H9 (cell line): ENCODE data around the gene DUSP10. TPM values are rescaled to one million over a fixed set of nuclear protein-coding genes. Genes with fewer than 3 reads are reported as not detected.

ENCODE experiments used
- DNase-seq: peaks from one replicate; pipeline ENCODE4 v3.0.0-alpha.2; 2017
- H2AFZ ChIP-seq: one replicate; pipeline ENCODE4 v1.6.1; 2013; ENCODE audit warnings: mild to moderate bottlenecking, low read length, control low read depth, moderate library complexity
- H2AK5ac ChIP-seq: 2 replicates; pipeline ENCODE4 v1.6.1; 2013; ENCODE audit warnings: low read length, control low read depth, mixed read lengths; ENCODE audit not compliant: insufficient read length
- H2BK120ac ChIP-seq: one replicate; pipeline ENCODE4 v1.6.1; 2013; ENCODE audit warnings: low read depth, mild to moderate bottlenecking, low read length, control low read depth, inconsistent platforms; ENCODE audit not compliant: poor library complexity, severe bottlenecking
- H2BK12ac ChIP-seq: 2 replicates; pipeline ENCODE4 v1.6.1; 2013; ENCODE audit warnings: low read length, control low read depth, mixed read lengths, low read depth; ENCODE audit not compliant: insufficient read length
- H2BK15ac ChIP-seq: 2 replicates; pipeline ENCODE4 v1.6.1; 2013; ENCODE audit warnings: low read depth, low read length, control low read depth
- H2BK20ac ChIP-seq: one replicate; pipeline ENCODE4 v1.6.1; 2013; ENCODE audit warnings: low read depth, mild to moderate bottlenecking, low read length, control low read depth, inconsistent platforms; ENCODE audit not compliant: poor library complexity, severe bottlenecking
- H2BK5ac ChIP-seq: 2 replicates; pipeline ENCODE4 v1.6.1; 2013; ENCODE audit warnings: low read length, control low read depth, mixed read lengths; ENCODE audit not compliant: insufficient read length
- H3K14ac ChIP-seq: 2 replicates; pipeline ENCODE4 v1.6.1; 2013; ENCODE audit warnings: low read length, control low read depth; ENCODE audit not compliant: insufficient read depth
- H3K18ac ChIP-seq: 2 replicates; pipeline ENCODE4 v1.6.1; 2013; ENCODE audit warnings: low read depth, mild to moderate bottlenecking, mixed read lengths, low read length, control low read depth; ENCODE audit not compliant: insufficient read length
- H3K23ac ChIP-seq: 2 replicates; pipeline ENCODE4 v1.6.1; 2013; ENCODE audit warnings: low read length, control low read depth, mixed read lengths, low read depth; ENCODE audit not compliant: insufficient read length
- H3K23me2 ChIP-seq: 2 replicates; pipeline ENCODE4 v1.6.1; 2013; ENCODE audit warnings: low read depth, mild to moderate bottlenecking, mixed read lengths, low read length, control low read depth; ENCODE audit not compliant: insufficient read length, poor library complexity, severe bottlenecking
- H3K27ac ChIP-seq: 2 replicates; pipeline ENCODE4 v1.5.1; 2013; ENCODE audit warnings: low read length, control low read depth, mixed read lengths, low read depth; ENCODE audit not compliant: insufficient read length
- H3K27me3 ChIP-seq: 2 replicates; pipeline ENCODE4 v1.6.1; 2013; ENCODE audit warnings: low read length, control low read depth, inconsistent platforms; ENCODE audit not compliant: insufficient read depth
- H3K4ac ChIP-seq: 2 replicates; pipeline ENCODE4 v1.6.1; 2013; ENCODE audit warnings: low read depth, mild to moderate bottlenecking, control low read depth, inconsistent platforms, low read length, moderate library complexity
- H3K4me1 ChIP-seq: 2 replicates; pipeline ENCODE4 v1.6.1; 2013; ENCODE audit warnings: low read length, control low read depth, inconsistent platforms; ENCODE audit not compliant: insufficient read depth
- H3K4me2 ChIP-seq: 2 replicates; pipeline ENCODE4 v1.6.1; 2013; ENCODE audit warnings: low read length, control low read depth, mixed read lengths; ENCODE audit not compliant: insufficient read length, insufficient read depth
- H3K56ac ChIP-seq: 2 replicates; pipeline ENCODE4 v1.6.1; 2013; ENCODE audit warnings: low read depth, mild to moderate bottlenecking, mixed read lengths, low read length, control low read depth; ENCODE audit not compliant: insufficient read length
- H3K79me1 ChIP-seq: 2 replicates; pipeline ENCODE4 v1.6.1; 2013; ENCODE audit warnings: low read depth, mild to moderate bottlenecking, moderate library complexity, low read length, control low read depth, inconsistent platforms; ENCODE audit not compliant: insufficient read depth, poor library complexity, severe bottlenecking
- H3K79me2 ChIP-seq: 2 replicates; pipeline ENCODE4 v1.6.1; 2013; ENCODE audit warnings: low read length, control low read depth, inconsistent platforms; ENCODE audit not compliant: insufficient read depth
- H3K9ac ChIP-seq: 2 replicates; pipeline ENCODE4 v1.6.1; 2013; ENCODE audit warnings: low read length, control low read depth, mixed read lengths; ENCODE audit not compliant: insufficient read length; ENCODE audit errors: extremely low read depth
- H3K9me3 ChIP-seq: one replicate; pipeline ENCODE4 v1.6.1; 2013; ENCODE audit warnings: low read depth, low read length, inconsistent platforms; ENCODE audit not compliant: control insufficient read depth
- H3T11ph ChIP-seq: one replicate; pipeline ENCODE4 v1.6.1; 2013; ENCODE audit warnings: mild to moderate bottlenecking, low read length, control low read depth, inconsistent platforms
- H4K20me1 ChIP-seq: one replicate; pipeline ENCODE4 v1.6.1; 2013; ENCODE audit not compliant: control insufficient read depth, insufficient read length, insufficient read depth
- H4K5ac ChIP-seq: 2 replicates; pipeline ENCODE4 v1.6.1; 2013; ENCODE audit warnings: low read depth, mild to moderate bottlenecking, mixed read lengths, low read length, control low read depth; ENCODE audit not compliant: insufficient read length
- H4K8ac ChIP-seq: replicated peaks from 2 replicates; pipeline ENCODE4 v1.6.1; 2013; ENCODE audit warnings: low read length, control low read depth, mixed read lengths, low read depth; ENCODE audit not compliant: insufficient read length
- H4K91ac ChIP-seq: 2 replicates; pipeline ENCODE4 v1.6.1; 2013; ENCODE audit warnings: low read depth, mild to moderate bottlenecking, moderate library complexity, mixed read lengths, low read length, control low read depth; ENCODE audit not compliant: insufficient read length
- H3K27ac Mint-ChIP-seq, 3 experiments: 2 replicates in 2 of 3; 3 replicates in 1 of 3; pipeline ENCODE4 v1.8.0; 2020 to 2021; ENCODE audit warnings: mixed read lengths in 3 of 3, mild to moderate bottlenecking in 1 of 3, moderate library complexity in 1 of 3
- H3K27me3 Mint-ChIP-seq: 2 replicates; pipeline ENCODE4 v1.8.0; 2021; ENCODE audit warnings: low read depth, mild to moderate bottlenecking, moderate library complexity, mixed read lengths
- H3K36me3 Mint-ChIP-seq, 3 experiments: 2 replicates in 2 of 3; 3 replicates in 1 of 3; pipeline ENCODE4 v1.8.0; 2020 to 2021; ENCODE audit warnings: low read depth in 3 of 3, mixed read lengths in 3 of 3; ENCODE audit not compliant: insufficient read depth in 1 of 3
- H3K4me1 Mint-ChIP-seq, 2 experiments: 2 replicates each; pipeline ENCODE4 v1.8.0; 2020; ENCODE audit warnings: mixed read lengths in 2 of 2
- H3K4me3 Mint-ChIP-seq, 2 experiments: 2 replicates in 1 of 2; 3 replicates in 1 of 2; pipeline ENCODE4 v1.8.0; 2020 to 2021; ENCODE audit warnings: mild to moderate bottlenecking in 2 of 2, mixed read lengths in 2 of 2, moderate library complexity in 1 of 2
- H3K9me3 Mint-ChIP-seq, 2 experiments: 2 replicates in 1 of 2; 3 replicates in 1 of 2; pipeline ENCODE4 v1.8.0; 2020; ENCODE audit warnings: mild to moderate bottlenecking in 2 of 2, mixed read lengths in 2 of 2, moderate library complexity in 1 of 2
- WGBS: extraction: QIAGEN DNeasy Blood & Tissue Kit; methylation state at CpG from one replicate; pipeline ENCODE4 v1.1.7; 2013; ENCODE audit warnings: missing lambda C conversion rate, low lambda C conversion rate, mixed read lengths; ENCODE audit not compliant: insufficient read length; ENCODE audit errors: extremely low coverage; 5-methylcytosine and 5-hydroxymethylcytosine counted together
- total RNA-seq: library from RNA; stranded (reverse); gene quantifications from 2 replicates; pipeline ENCODE4 v1.2.1, GENCODE V29; 2021
- TF ChIP-seq, protein P1 (sequence below): fragments of 200-600 bp; sonication (generic); conservative IDR thresholded peaks from 3 replicates; pipeline ENCODE4 v1.8.0; 2021; ENCODE audit warnings: antibody characterized with exemption, mild to moderate bottlenecking

DUSP10 gene
- total RNA-seq, 1 experiment from 2014 or later, result 2.0 TPM

DNA sequence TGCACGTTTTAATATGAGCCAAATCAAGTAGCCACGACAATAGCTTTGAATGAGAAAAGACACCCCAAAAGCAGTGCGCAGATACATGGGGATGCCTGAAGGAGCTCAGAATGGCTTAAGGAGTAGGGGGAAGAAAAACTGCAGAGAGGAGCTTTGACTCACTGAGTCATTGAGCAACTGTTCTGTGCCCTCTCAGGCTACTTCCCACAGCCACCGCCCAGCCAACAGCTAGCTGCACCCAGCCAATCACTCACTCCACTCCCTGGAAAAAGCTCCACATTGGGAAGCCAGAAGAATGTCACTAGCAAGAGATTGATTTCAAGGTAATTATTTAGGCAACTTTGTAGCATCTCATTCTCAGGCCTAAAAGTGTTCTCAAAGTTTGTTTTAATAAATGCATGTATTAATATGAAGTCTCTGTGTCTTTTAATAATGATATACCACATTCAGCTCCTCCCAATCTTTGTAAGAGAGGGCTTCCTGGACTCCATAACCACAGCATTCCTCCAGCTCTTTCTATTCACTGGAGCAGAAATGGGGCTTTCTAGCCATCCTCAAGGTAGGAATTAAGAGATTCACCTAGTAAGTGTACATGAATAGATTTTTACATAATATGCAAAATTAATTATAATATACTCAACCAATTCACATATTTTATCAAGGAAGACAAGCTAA, 16.8 kb downstream of the DUSP10 start:
- no peak overlapping the region for H4K91ac ChIP-seq
- no peak for DNase-seq
- no peaks in the 10 kb centered on the region for H3K23me2 ChIP-seq
- no peak overlapping the region for H2AFZ ChIP-seq
- no peak overlapping the region for H3K23ac ChIP-seq
- no peak overlapping the region for H3K4me2 ChIP-seq
- no peak overlapping the region for H2AK5ac ChIP-seq
- H3K4me1 ChIP-seq, result no peaks in the 10 kb centered on the region
- no peak overlapping the region for H3K14ac ChIP-seq
- no peak overlapping the region for H4K8ac ChIP-seq
- no peak overlapping the region for H3K4ac ChIP-seq
- Mint-ChIP-seq H3K4me1 (peaks cover 2 to 13% of the 10 kb centered on the region in 2 experiments; a peak in 3 of 4 replicates), H3K36me3 (peaks cover 11 to 26% (median 26%) of the 10 kb centered on the region in 3 experiments), H3K9me3 (peaks cover 19 to 20% of the 10 kb centered on the region in 2 experiments), H3K27me3 (no peaks in the 10 kb centered on the region), H3K4me3 (no peak overlapping the region), H3K27ac (0 out of 7 replicates have a peak overlapping the region, but pooled peaks of 1 of the 3 experiments have one; percentile 41)
- H2BK12ac ChIP-seq, result no peak overlapping the region
- TF ChIP-seq, protein P1, sequence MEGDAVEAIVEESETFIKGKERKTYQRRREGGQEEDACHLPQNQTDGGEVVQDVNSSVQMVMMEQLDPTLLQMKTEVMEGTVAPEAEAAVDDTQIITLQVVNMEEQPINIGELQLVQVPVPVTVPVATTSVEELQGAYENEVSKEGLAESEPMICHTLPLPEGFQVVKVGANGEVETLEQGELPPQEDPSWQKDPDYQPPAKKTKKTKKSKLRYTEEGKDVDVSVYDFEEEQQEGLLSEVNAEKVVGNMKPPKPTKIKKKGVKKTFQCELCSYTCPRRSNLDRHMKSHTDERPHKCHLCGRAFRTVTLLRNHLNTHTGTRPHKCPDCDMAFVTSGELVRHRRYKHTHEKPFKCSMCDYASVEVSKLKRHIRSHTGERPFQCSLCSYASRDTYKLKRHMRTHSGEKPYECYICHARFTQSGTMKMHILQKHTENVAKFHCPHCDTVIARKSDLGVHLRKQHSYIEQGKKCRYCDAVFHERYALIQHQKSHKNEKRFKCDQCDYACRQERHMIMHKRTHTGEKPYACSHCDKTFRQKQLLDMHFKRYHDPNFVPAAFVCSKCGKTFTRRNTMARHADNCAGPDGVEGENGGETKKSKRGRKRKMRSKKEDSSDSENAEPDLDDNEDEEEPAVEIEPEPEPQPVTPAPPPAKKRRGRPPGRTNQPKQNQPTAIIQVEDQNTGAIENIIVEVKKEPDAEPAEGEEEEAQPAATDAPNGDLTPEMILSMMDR, result no peak
- H3K18ac ChIP-seq, result no peak overlapping the region
- no peak overlapping the region for H2BK5ac ChIP-seq
- H3K27me3 ChIP-seq, result no peaks in the 10 kb centered on the region
- no peak overlapping the region for H3K56ac ChIP-seq
- no peak overlapping the region for H4K5ac ChIP-seq
- no peaks in the 10 kb centered on the region for H3K9me3 ChIP-seq
- no peaks in the 10 kb centered on the region for H4K20me1 ChIP-seq
- no peak overlapping the region for H2BK15ac ChIP-seq
- H3T11ph ChIP-seq, result no peak overlapping the region
- H2BK20ac ChIP-seq, result no peak overlapping the region
- H3K79me2 ChIP-seq, result no peaks in the 10 kb centered on the region
- no CpG with 5 or more reads among the region's 4 CpGs for WGBS
- no peaks in the 10 kb centered on the region for H3K79me1 ChIP-seq
- no peak overlapping the region for H3K27ac ChIP-seq
- H2BK120ac ChIP-seq, result no peak overlapping the region
- no peak overlapping the region for H3K9ac ChIP-seq
